Hepatocyte (in vitro differentiated cells): ENCODE data around the gene ALPI. TPM values are rescaled to one million over a fixed set of nuclear protein-coding genes. Genes with fewer than 3 reads are reported as not detected.

Source experiments
- DNase-seq: peaks from one replicate; pipeline ENCODE4 v3.0.0-alpha.2; 2016; ENCODE audit warnings: low spot score
- H2AFZ ChIP-seq: fragments of 200-600 bp; sonication (generic); 2 replicates; pipeline ENCODE4 v1.6.0; 2016; ENCODE audit warnings: antibody characterized with exemption, mild to moderate bottlenecking
- H3K27ac ChIP-seq: fragments of 200-600 bp; sonication (generic); 2 replicates; pipeline ENCODE4 v1.5.1; 2016; ENCODE audit warnings: mild to moderate bottlenecking
- H3K27me3 ChIP-seq: fragments of 200-600 bp; sonication (generic); 2 replicates; pipeline ENCODE4 v1.6.1; 2016
- H3K36me3 ChIP-seq: fragments of 200-600 bp; sonication (generic); replicated peaks from 2 replicates; pipeline ENCODE4 v1.5.1; 2016; ENCODE audit warnings: low read depth; ENCODE audit not compliant: insufficient read depth
- H3K4me1 ChIP-seq: fragments of 200-600 bp; sonication (generic); 2 replicates; pipeline ENCODE4 v1.5.1; 2016; ENCODE audit warnings: mild to moderate bottlenecking, moderate library complexity; ENCODE audit not compliant: insufficient read depth
- H3K4me2 ChIP-seq: fragments of 200-600 bp; sonication (generic); 2 replicates; pipeline ENCODE4 v1.6.0; 2016
- H3K4me3 ChIP-seq: fragments of 200-600 bp; sonication (generic); 2 replicates; pipeline ENCODE4 v1.5.1; 2016; ENCODE audit warnings: mild to moderate bottlenecking
- H3K79me2 ChIP-seq: fragments of 200-600 bp; sonication (generic); 2 replicates; pipeline ENCODE4 v1.6.0; 2017; ENCODE audit warnings: mild to moderate bottlenecking
- H3K9me2 ChIP-seq: fragments of 200-600 bp; sonication (generic); replicated peaks from 2 replicates; pipeline ENCODE4 v1.6.0; 2017; ENCODE audit warnings: mild to moderate bottlenecking; ENCODE audit not compliant: insufficient read depth
- H3K9me3 ChIP-seq: fragments of 200-600 bp; sonication (generic); 2 replicates; pipeline ENCODE4 v1.5.1; 2016; ENCODE audit warnings: low read depth, mild to moderate bottlenecking
- H4K20me1 ChIP-seq: fragments of 200-600 bp; sonication (generic); 2 replicates; pipeline ENCODE4 v1.6.0; 2016; ENCODE audit warnings: mild to moderate bottlenecking; ENCODE audit not compliant: insufficient read depth, poor library complexity, severe bottlenecking
- EZH2 ChIP-seq: fragments of 200-600 bp; sonication (generic); IDR thresholded peaks from 2 replicates; pipeline ENCODE4 v1.6.1; 2016; ENCODE audit warnings: antibody characterized with exemption, mild to moderate bottlenecking, borderline replicate concordance
- EZH2phosphoT487 ChIP-seq: fragments of 200-600 bp; sonication (generic); IDR thresholded peaks from one replicate; pipeline ENCODE4 v1.6.1; 2018; ENCODE audit warnings: antibody characterized with exemption, mild to moderate bottlenecking, low read depth, moderate library complexity; ENCODE audit not compliant: unreplicated experiment, severe bottlenecking
- WGBS: methylation state at CpG from one replicate; pipeline ENCODE4 v1.1.6; 2016; ENCODE audit warnings: low lambda C conversion rate; ENCODE audit errors: missing lambda C conversion rate; 5-methylcytosine and 5-hydroxymethylcytosine counted together
- polyA plus RNA-seq: library from polyadenylated mRNA; unstranded; fragments of >200 nt; fragmentation: Nextera tagmentation; extraction: Ambion mirVana; gene quantifications from 2 replicates; pipeline ENCODE4 v1.2.1, GENCODE V29; 2016
- total RNA-seq: library from RNA; depleted of rRNA; stranded (reverse); fragments of >200 nt; gene quantifications from 2 replicates; pipeline ENCODE4 v1.2.3, GENCODE V29; 2014
- TF ChIP-seq, protein P1 (sequence below): fragments of 200-600 bp; sonication (generic); IDR thresholded peaks from 2 replicates; pipeline ENCODE4 v1.5.1; 2016; ENCODE audit warnings: antibody characterized with exemption, mild to moderate bottlenecking; ENCODE audit not compliant: poor library complexity

The ALPI gene
- total and polyA plus RNA-seq, 2 experiments from 2014 or later, result 3.5 to 3.9 TPM

DNA sequence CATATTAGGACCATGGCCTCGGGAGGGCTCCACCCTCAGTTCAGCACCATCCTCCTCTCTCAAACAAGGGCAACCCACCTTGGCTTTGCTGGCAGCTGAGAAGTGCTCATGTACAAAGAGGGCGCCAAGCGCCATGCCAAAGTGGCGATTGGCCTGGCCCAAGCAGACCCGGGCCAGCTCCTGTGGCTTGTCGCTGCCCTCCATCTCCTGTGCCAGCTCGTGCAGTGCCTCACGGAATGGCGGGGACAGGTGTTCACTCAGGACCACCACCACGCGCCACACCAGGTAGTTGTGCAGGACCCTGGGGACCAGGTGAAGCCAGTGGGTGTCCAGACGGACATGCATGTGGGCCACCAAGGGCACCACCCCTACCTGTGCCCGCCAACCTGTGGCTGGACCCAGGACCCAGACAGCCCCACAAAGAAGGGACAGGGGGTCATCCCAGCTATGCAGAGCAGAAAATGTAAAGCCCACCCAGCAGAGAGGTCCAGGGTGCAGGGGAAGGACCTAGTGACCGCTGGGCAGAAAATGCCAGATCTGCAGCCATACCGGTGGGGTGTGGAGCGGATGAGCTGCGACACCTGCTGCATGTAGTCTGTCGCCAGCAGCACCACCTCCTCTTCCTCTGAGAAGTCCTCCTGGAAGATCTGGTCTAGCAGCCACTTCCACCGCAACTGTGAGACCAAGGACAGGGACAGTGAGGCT, 28.1 kb downstream of the ALPI start:
- H3K4me3 ChIP-seq, result no peak overlapping the region
- H3K27me3 ChIP-seq, result peaks cover 56% of the 10 kb centered on the region
- WGBS, result 94% methylated on average over 18 of the region's 19 CpGs
- no peaks in the 10 kb centered on the region for H3K36me3 ChIP-seq
- no peak overlapping the region for H3K27ac ChIP-seq
- no peak for TF ChIP-seq EZH2phosphoT487
- TF ChIP-seq, protein P1, sequence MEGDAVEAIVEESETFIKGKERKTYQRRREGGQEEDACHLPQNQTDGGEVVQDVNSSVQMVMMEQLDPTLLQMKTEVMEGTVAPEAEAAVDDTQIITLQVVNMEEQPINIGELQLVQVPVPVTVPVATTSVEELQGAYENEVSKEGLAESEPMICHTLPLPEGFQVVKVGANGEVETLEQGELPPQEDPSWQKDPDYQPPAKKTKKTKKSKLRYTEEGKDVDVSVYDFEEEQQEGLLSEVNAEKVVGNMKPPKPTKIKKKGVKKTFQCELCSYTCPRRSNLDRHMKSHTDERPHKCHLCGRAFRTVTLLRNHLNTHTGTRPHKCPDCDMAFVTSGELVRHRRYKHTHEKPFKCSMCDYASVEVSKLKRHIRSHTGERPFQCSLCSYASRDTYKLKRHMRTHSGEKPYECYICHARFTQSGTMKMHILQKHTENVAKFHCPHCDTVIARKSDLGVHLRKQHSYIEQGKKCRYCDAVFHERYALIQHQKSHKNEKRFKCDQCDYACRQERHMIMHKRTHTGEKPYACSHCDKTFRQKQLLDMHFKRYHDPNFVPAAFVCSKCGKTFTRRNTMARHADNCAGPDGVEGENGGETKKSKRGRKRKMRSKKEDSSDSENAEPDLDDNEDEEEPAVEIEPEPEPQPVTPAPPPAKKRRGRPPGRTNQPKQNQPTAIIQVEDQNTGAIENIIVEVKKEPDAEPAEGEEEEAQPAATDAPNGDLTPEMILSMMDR, result no peak
- no peak for TF ChIP-seq EZH2
- H3K9me3 ChIP-seq, result no peaks in the 10 kb centered on the region
- H3K4me2 ChIP-seq, result no peak overlapping the region
- no peak overlapping the region for H2AFZ ChIP-seq
- H3K79me2 ChIP-seq, result no peaks in the 10 kb centered on the region
- peaks cover 6% of the 10 kb centered on the region for H3K4me1 ChIP-seq
- no peaks in the 10 kb centered on the region for H3K9me2 ChIP-seq
- no peak for DNase-seq
- no peaks in the 10 kb centered on the region for H4K20me1 ChIP-seq

DNA sequence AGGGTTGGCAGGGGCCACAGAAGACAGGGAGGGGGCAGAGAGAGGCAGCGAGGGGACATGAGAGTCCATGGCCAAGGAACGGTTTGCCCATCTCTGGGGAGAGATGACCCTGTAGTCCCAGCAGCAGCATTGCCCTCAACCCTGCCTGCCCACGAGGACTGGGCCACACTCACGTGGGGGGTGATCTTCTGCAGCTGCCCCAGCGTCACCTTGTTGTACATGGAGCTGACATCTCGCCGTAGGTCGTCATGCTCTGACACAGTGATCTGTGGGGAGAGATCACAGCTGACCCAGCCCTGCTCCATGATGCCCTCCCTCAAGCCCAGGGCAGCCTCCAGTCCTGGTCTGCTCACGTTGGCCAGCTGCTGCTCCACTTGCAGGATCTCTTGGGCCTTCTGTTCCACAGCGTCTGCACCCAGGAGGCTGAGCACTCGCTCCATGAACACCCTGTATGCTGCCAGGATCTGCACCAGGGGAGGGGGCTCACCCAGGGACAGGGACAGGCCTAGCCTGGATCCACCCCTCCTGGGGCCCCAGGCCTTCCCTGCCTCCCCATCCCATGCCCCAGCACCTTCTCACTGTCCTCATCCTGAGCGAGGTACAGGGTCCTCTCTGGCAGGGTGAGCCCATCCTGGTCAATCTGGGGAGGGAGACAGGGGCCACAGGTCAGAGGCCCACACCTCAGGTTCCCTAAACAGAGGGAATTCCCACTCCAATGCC, 28.8 kb downstream of the ALPI start:
- 89% methylated on average over 12 of the region's 12 CpGs for WGBS

DNA sequence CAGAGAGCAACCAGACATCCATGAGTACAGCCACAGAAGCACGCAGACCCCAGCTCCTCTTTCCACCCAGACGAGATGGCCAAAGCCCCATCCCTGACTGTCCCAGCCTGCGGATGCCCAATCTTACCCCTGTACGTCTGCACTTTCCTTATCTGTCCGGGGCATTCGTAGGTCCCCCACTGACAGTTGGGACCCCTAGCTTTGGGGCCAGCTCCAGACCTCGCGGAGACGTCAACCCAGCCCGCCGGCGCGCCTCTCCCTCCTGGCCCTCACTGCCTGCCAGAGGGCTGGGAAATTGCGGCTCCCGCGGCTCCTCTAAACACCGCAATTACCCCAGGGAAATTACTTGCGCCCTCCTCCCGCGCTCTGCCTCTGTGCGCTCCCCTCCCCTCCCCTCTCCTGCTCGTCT, 29.4 kb downstream of the ALPI start:
- H4K20me1 ChIP-seq, result no peaks in the 10 kb centered on the region
- no peak overlapping the region for H3K27ac ChIP-seq
- TF ChIP-seq, protein P1, result no peak
- no peak for TF ChIP-seq EZH2phosphoT487
- no peak for TF ChIP-seq EZH2
- H3K36me3 ChIP-seq, result no peaks in the 10 kb centered on the region
- 18% methylated on average over 18 of the region's 22 CpGs for WGBS
- H2AFZ ChIP-seq, result peak overlapping the region; percentile 40
- no peak overlapping the region for H3K4me3 ChIP-seq
- DNase-seq, result no peak
- H3K4me1 ChIP-seq, result peaks cover 6% of the 10 kb centered on the region
- no peaks in the 10 kb centered on the region for H3K79me2 ChIP-seq
- no peaks in the 10 kb centered on the region for H3K9me3 ChIP-seq
- peaks cover 68% of the 10 kb centered on the region for H3K27me3 ChIP-seq
- H3K4me2 ChIP-seq, result peak overlapping the region; percentile 84
- no peaks in the 10 kb centered on the region for H3K9me2 ChIP-seq

More for the DNA sequence above, 28.8 kb downstream of the ALPI start:
- Histone ChIP-seq H3K79me2 (no peaks in the 10 kb centered on the region), H3K9me3 (no peaks in the 10 kb centered on the region), H2AFZ (no peak overlapping the region), H3K4me1 (peaks cover 6% of the 10 kb centered on the region), H3K27ac (no peak overlapping the region), H3K27me3 (peaks cover 62% of the 10 kb centered on the region), H3K36me3 (no peaks in the 10 kb centered on the region), H3K9me2 (no peaks in the 10 kb centered on the region), H3K4me2 (no peak overlapping the region), H3K4me3 (no peak overlapping the region), H4K20me1 (no peaks in the 10 kb centered on the region)
- no peak for DNase-seq
- TF ChIP-seq, protein P1, result no peak
- TF ChIP-seq EZH2phosphoT487, result no peak
- TF ChIP-seq EZH2, result no peak
